Measurements from ENCODE around the gene BCL2L2.

The BCL2L2 gene

DNA sequence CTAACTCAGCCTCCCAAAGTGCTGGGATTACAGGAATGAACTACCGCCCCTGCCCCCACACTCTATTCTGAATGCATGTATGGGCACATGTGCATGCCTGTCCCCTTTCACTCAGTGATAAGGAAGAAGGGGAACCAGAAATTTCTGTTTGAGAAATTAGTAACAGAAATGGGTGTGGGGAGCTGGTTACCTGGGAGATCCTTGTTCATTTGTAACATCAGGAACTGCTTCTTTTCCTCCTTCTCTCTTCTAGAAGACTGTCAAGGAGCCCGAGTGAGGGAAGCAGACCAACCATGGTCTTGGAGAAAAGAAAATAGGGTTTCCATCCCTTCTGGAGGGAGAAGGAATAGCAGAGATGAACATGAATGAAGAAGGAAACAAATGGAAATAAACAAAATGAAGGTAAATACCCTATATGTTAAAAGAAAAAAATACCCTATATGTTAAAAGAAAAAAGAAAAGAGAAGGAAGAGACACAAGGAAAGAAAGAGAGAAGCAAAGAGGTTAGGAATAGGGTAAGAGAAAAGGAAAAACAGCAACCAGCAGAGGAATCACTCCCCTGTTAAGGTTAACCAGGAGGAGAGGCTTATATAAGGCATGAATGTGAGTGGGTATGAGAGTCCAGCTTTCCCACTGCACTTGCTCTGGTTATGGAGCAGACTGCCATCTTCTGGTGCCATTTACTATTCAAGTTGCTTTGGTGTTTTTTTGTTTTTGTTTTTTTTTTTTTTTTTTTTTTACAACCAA lies 7.2 kb upstream of the BCL2L2 start:
- peak; percentile 53 for DNase-seq (ENCODE audit: low read depth, low spot score)
- peak overlapping the region; percentile 85 for H3K27ac ChIP-seq

- peak overlapping the region; percentile 85 for H3K27ac ChIP-seq
- no peak for DNase-seq (ENCODE audit: low read depth, low spot score)
These were observed 6.5 kb upstream of the BCL2L2 start for GRCh38 chr14:23299986-23300686.

DNA sequence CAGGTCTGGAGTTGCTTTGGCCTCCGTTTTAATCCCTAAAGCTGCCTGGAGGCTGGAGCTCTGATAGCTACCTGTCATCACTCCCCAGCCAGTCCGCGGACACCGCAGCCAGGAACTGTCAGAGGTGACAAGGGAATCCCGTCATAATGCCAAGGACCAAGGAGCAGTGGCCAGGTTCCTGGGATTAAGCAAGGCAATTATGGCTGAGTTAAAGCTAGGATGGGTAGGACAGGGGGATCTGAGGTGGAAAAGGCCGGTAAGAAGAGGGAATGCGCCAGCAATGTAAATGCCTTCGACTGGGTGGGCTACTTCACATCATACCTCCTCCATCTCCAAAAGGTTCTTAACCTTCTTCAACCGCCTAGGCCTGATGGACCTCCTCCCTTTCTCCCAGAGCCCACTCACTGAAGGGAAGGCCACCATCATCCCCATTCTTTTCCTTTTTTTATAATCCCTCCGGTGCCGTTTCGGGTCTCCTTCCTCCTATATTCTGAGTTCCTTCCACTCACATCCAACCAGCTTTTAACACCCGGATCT lies 5.9 kb upstream of the BCL2L2 start:
- H3K27ac ChIP-seq, result peak overlapping the region; percentile 85
- peak; percentile 6 for DNase-seq (ENCODE audit: low read depth, low spot score)

- peak; percentile 92 for DNase-seq (ENCODE audit: low read depth, low spot score)
- H3K27ac ChIP-seq, result peak overlapping the region; percentile 85
These were observed 5.2 kb upstream of the BCL2L2 start for GRCh38 chr14:23301288-23301968.

- peak overlapping the region; percentile 85 for H3K27ac ChIP-seq
- DNase-seq (ENCODE audit: low read depth, low spot score), result no peak
These were observed 4.7 kb upstream of the BCL2L2 start for GRCh38 chr14:23301969-23302289.

DNA sequence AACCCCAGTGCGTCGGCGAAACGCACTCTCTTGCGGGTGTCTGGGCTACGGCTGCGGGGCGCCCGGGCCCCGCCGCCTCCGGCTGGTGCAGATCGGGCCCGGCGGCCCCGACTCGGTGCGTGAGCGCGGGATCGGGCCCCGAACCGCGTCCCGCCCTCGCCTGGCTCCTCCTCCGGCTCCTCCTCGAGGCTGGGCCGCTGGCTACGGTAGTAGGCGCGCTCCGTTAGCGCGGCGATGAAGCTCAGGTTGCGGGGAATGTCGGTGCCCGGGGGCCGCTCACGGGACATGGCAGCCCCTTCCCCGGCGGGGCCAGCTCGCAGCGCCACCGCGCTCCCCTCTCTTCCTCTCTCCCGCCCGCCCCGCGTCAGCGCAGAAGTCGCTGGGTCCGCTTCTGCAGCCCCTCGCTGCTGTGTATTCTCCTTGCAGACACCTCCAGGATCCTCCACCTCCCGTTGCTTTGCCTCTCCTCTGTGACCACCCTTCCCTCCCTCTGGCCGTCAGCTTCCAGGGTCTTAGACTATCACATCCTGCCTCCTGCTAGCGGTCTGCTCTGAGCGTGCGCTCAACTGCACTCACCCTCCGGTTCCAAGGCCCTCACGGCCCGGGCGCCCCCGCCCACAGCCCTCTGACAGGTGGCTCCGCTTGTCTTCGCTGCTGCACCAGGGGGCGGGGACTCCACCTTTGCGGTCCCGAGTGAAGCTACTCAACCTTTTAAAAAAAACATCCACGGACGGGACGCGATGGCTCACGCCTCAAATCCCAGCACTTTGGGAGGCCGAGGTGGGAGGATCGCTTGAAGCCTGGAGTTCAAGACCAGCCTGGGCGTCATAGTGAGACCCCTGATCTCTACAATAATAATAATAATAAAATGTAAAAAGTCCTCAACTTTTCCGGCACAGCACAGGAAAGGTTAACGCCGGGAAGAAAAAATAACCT lies 4.1 kb upstream of the BCL2L2 start, which contains the start of gene PPP1R3E:
TSS of gene PPP1R3E (minus strand) at position 570 of the 936 bp plus-strand sequence. CDS start at position 287, 283 bp downstream.
- no peak for DNase-seq (ENCODE audit: low read depth, low spot score)

DNA sequence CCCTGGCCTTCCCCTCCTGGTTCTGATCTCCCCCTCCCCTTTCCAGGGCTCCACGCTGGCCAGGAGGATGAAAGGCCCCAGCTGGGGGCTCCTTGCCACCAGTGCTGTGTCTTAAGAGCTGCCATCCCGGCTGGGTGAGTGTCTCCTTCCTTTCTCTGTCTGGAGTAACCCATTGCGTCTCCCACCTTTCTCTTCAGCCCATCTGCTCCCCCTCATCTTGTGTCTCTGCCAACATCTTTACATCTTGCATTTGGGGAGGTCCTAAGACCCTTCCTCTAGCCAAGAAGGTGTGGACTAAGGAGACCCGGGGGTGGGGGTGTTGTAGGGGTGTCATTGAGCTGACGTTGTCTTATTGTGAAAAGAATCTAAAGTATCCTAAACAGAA lies 505 bp downstream of the BCL2L2 start:
- no peak for DNase-seq (ENCODE audit: low read depth, low spot score)
- peak overlapping the region; percentile 87 for H3K27ac ChIP-seq

More for the DNA sequence above, 4.1 kb upstream of the BCL2L2 start, which contains the start of gene PPP1R3E:
- peak within 1 kb of the TSS; percentile 85 for H3K27ac ChIP-seq

DNA sequence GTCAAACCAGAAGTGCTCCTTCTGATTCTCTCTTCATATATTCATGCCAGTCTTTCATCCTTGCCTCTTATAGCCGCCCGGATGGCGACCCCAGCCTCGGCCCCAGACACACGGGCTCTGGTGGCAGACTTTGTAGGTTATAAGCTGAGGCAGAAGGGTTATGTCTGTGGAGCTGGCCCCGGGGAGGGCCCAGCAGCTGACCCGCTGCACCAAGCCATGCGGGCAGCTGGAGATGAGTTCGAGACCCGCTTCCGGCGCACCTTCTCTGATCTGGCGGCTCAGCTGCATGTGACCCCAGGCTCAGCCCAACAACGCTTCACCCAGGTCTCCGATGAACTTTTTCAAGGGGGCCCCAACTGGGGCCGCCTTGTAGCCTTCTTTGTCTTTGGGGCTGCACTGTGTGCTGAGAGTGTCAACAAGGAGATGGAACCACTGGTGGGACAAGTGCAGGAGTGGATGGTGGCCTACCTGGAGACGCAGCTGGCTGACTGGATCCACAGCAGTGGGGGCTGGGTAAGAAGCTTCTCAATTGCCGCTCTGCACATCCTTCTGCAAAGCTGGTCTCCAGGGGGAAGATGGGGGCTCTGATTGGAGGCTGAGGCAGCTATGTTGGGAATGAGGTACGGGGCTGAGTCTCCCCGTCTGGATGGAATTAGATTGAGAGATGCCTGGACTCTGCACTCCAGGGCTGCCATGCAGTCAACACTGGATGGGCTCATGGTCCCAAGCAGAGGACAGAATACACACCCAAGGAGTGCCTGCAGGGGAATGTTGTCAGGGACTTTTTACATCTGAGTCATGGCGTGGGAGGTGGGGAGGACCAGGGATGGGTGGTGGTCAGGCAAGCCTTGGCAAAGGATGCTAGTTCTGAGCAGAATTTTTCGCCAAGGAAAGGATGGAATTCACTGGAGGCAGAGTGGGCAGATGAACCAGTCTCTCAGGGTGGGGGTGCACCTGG lies 1.3 kb downstream of the BCL2L2 start:
- H3K27ac ChIP-seq, result peak overlapping the region; percentile 87
- DNase-seq (ENCODE audit: low read depth, low spot score), result peak; percentile 27

- peak overlapping the region; percentile 87 for H3K27ac ChIP-seq
- DNase-seq (ENCODE audit: low read depth, low spot score), result no peak
These were observed 2.2 kb downstream of the BCL2L2 start for GRCh38 chr14:23308721-23309445.

- H3K27ac ChIP-seq, result no peak overlapping the region
- no peak for DNase-seq (ENCODE audit: low read depth, low spot score)
These were observed 3.9 kb downstream of the BCL2L2 start for GRCh38 chr14:23310546-23310945.

- no peak for DNase-seq (ENCODE audit: low read depth, low spot score)
- no peak overlapping the region for H3K27ac ChIP-seq
These were observed 9.7 kb downstream of the BCL2L2 start for GRCh38 chr14:23316300-23316699.

DNA sequence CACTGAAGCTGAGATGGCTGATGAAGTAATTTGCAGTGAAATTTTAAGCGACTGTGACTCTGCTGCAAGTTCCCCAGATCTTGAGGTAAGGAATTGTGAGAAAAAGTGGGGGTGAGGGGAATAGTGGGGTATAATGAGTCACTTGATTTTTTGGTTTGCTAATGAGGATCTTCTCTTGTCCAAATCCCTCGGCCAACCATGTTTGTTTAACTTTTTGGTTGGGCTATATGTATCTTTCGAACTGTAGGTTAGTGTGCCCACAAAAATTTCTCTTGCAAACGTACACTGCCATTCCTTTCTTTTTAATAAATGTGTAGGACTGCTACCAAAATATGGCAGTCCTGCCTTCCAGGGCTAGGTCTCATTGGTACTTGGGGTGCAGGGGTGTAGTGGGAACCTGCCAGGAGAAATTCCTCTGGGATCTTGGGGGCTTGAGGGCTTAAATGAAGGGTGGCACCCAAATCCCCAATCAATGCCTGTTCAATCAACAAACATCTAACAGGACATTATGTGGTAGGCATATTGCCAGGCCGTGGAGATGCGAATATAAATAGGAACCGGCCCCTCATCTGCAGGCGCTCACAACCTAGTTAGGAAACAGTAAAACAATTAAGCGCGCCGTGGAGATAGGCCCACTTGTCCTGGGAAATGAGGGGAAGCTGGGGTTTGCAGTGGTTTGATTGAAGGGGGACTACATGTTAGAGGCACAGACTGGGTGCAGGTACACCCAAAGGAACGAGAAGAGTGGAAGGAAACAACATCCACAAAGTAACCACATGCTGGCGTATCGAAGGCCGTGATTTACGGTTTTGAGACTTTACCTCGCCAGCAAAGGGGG lies 13.3 kb downstream of the BCL2L2 start:
- DNase-seq (ENCODE audit: low read depth, low spot score), result no peak
- peak overlapping the region; percentile 86 for H3K27ac ChIP-seq

GRCh38 chr14:23320584-23321571 lies 14.2 kb downstream of the BCL2L2 start, which contains the start of gene PABPN1:
Gene PABPN1, plus strand, starts transcription at chr14:23321457. Its CDS starts 13 bp downstream, at chr14:23321470.
- DNase-seq (ENCODE audit: low read depth, low spot score), result peak; percentile 98
- peak within 1 kb of the TSS; percentile 86 for H3K27ac ChIP-seq

DNA sequence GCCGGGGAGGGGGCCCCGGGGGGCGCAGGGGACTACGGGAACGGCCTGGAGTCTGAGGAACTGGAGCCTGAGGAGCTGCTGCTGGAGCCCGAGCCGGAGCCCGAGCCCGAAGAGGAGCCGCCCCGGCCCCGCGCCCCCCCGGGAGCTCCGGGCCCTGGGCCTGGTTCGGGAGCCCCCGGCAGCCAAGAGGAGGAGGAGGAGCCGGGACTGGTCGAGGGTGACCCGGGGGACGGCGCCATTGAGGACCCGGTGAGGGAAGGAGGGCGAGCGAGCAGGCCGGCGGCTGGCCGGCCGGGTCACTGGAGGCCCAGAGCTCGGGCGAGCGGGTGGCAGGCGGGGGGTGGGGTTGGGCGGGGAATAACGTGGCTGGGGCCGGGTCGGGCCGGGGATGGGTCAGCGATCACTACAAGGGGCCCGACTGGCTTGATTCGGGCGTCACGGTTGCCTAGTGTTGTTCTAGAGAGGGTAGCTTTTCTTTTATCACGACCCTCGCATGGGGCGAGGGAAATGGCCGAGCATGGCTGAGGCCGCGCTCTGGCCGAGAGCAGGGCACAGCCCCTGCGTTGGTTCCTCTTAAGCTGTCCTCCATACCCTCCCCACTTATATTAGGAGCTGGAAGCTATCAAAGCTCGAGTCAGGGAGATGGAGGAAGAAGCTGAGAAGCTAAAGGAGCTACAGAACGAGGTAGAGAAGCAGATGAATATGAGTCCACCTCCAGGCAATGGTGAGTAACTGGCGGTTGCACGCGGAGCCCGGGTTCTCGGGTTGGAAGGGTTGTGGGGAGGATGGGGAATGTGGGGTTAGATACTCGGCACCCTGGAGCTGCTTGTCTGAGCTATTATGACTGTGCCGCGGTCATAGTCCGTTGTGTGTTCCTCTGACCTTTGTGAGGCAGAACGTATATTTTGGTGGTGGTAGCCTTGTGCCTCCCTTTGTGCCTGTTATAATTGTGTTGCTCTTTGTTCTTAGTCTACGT lies 15.2 kb downstream of the BCL2L2 start:
- H3K27ac ChIP-seq, result peak overlapping the region; percentile 86
- no peak for DNase-seq (ENCODE audit: low read depth, low spot score)

All from epithelial cell of prostate (primary cell).